ENCODE data around the gene ULK3.

Gene ULK3

GRCh38 chr15:74830868-74831267, 12.1 kb downstream of the ULK3 start:
- DNase-seq (ENCODE audit: low spot score): no peak
- TF ChIP-seq CTCF (IDR thresholded peaks at IDR 0.05; ENCODE audit: extremely low read depth, missing control alignments): no peak

GRCh38 chr15:74829991-74830390, 13.0 kb downstream of the ULK3 start:
- no peak for DNase-seq (ENCODE audit: low spot score)

GRCh38 chr15:74829486-74829885, 13.5 kb downstream of the ULK3 start:
- no peak for DNase-seq (ENCODE audit: low spot score)
- TF ChIP-seq CTCF (IDR thresholded peaks at IDR 0.05; ENCODE audit: extremely low read depth, missing control alignments): no peak

More at GRCh38 chr15:74829991-74830390, 13.0 kb downstream of the ULK3 start:
- TF ChIP-seq CTCF (IDR thresholded peaks at IDR 0.05; ENCODE audit: extremely low read depth, missing control alignments): no peak

GRCh38 chr15:74828835-74829234, 14.1 kb downstream of the ULK3 start:
- DNase-seq (ENCODE audit: low spot score): no peak
- TF ChIP-seq CTCF (IDR thresholded peaks at IDR 0.05; ENCODE audit: extremely low read depth, missing control alignments): no peak

GRCh38 chr15:74827614-74828013, 15.3 kb downstream of the ULK3 start:
- TF ChIP-seq CTCF (IDR thresholded peaks at IDR 0.05; ENCODE audit: extremely low read depth, missing control alignments): no peak
- no peak for DNase-seq (ENCODE audit: low spot score)

GRCh38 chr15:74826921-74827320, 16.0 kb downstream of the ULK3 start:
- no peak for DNase-seq (ENCODE audit: low spot score)
- TF ChIP-seq CTCF (IDR thresholded peaks at IDR 0.05; ENCODE audit: extremely low read depth, missing control alignments): no peak

- TF ChIP-seq CTCF (IDR thresholded peaks at IDR 0.05; ENCODE audit: extremely low read depth, missing control alignments): no peak
- peak; percentile 74 for DNase-seq (ENCODE audit: low spot score)
Observed at GRCh38 chr15:74826364-74826819, 16.6 kb downstream of the ULK3 start, which contains the start of gene CPLX3. Gene CPLX3 (plus strand): TSS chr15:74826627. CDS start chr15:74826704, 77 bp downstream.

All from GM20000 (cell line).